GM18868 (cell line): ENCODE data around the gene GPR55.
A peak's percentile ranks its signal among the peaks of the same experiment; 100 is the strongest.
"Not testable (repeated sequence)": the region's sequence is repeated elsewhere in the genome, so short reads cannot be mapped to it uniquely, and the experiment has no call there.

ENCODE experiments used
- ATAC-seq: cut with Tn5 transposase; IDR thresholded peaks from one replicate; pipeline ENCODE4 v1.9.1; 2021; ENCODE audit warnings: mild to moderate bottlenecking, moderate library complexity; ENCODE audit not compliant: unreplicated experiment

GPR55 gene

DNA sequence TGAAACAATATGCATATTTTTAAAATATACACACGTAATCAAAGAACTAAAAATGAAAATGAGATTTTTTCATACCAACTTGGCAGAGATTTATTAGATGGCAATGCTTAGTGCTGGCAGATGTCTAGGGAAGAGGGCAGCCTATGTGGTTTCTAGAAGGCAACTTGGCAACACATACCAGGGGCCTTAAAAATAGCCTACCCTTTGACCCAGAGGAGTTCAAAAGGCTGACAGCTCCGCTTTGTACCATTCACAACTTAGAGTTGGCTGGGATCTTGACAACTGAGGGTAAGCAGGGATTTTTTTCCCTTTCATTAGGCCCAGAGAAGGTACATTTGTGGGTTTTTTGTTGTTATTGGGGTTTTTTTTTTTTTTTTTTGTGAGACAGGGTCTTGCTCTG lies 26.4 kb upstream of the GPR55 start:
- no peak for ATAC-seq

DNA sequence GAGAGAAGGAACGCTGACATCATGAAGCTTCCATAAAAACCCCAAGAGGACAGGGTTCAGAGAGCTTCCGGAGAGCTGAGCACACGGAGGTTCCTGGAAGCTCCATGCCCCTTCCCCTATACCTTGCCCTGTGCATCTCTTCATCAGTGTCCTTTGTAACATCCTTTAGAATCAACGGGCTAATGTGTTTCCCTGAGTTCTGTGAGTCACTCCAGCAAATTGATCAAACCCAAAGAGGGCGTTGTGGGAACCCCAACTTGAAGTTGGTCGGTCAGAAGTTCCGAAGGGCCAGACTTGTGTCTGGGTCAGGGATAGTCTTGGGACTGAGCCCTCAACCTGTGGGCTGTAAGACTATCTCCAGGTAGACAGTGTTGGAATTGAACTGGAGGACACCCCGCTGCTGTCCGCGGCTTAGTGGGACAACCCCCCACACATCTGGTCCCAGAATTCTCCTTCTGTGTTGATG lies 25.9 kb upstream of the GPR55 start:
- no peak for ATAC-seq

DNA sequence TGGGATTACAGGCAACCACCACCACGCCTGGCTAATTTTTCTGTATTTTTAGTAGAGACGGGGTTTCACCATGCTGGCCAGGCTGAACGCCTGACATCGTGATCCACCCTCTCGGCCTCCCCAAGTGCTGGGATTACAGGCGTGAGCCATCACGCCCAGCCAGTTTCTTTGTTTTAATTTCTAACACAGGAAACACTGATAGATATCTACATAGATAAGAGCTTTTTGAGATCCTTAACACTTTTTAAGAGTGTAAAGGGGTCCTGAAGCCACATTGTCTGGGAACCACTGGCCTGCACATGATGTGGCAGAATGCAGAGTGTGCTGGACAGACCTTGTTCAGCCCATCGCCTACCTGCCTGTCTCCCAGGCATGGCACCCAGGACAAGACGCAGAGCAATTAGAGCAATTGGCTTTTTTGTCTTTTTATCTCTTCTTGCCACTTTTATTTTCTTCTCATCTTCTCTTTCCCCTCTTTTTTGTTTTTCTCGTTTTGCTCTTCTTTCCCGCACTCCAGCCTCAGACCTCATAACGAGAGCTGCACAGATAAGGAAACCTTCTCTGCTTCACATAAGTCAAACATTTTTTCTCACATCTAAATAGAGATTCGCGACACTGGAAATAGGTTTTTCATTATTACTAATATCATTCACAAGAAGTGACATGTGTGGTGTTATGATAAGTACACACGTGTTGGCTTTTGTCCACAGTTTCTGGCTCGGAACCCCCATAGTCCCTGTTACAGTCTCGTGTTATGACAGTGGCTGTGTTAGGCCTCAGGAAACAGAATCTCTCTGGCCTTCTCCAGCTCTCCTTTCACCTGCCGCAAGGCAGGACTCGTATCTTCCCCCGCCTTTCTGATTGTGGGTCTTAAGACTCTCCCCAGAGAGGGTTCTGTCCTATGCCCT lies 25.2 kb upstream of the GPR55 start:
- ATAC-seq, result peak; percentile 74

DNA sequence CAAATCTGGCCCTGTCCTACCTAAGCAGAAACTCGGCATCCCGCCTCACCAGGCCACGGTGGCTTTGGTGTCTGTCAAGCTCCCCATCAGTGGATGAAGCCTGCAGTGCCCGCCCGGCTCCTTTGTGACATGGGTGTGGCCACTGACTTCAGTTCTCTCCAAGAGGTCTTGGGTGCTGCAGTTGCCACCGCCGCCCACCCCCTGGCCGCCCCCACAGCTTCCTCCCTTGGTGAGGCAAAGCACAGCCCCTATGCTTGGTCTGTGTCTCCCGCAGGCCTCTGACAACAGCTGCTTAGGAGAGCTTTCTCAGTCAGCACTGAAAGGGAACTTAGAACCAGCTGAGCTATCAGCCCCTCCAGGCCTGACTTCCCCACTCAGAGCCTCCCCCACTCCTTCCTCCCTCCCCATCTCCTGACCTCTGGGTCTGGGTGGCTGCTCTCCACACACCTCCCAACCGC lies 22.9 kb upstream of the GPR55 start:
- peak; percentile 38 for ATAC-seq

DNA sequence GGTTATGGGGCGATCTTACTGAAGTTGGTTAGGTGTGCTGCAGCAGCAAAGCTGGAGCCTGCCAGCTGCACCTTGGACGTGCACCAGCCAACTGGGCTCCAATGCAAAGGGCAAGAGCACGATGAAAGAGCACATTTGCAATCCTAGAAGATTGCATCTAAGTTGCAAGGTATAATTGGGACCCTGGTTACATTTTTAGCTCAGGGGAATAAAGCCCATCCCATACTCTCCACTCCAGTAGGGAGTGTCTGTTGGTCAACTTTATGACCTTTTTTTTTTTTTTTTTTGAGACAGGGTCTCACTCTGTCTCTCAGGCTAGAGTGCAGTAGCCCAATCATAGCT lies 22.2 kb upstream of the GPR55 start:
- ATAC-seq, result no peak

DNA sequence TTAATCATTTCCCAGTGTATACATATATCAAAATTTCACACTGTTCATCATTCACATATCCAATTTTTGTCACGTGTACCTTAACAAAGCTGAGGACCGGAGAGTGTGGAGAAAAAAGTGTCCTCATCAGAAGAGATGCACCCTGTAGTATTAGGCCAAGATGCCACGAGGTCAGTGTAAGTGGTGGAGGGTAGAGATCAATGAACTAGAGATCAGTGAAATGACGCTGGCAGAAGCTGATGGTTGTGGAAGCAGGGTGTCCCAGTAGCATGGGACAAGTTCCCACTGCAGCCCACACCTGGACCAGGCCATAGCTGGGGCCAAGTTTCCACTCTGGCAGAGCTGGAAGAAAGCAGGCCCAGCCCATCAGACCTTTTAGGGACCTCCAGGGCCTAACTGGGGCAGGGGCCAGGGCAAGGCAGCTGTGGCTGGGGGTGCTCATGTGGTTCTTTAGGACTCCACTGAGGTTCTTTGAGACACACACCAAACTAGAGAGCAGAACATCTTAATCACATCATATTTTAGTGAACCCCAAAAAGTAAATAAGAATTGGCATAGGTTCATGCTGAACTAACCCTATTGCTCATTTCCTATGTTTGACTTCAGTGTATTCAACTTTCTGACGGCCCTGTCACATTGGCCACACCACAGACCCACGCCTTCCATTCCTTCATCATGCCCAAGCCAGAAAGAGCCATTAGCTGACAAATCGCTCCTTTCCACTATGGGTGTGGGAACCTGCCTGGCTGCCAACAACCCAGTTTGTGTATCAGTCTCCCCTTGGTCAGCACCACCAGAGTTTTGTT lies 21.6 kb upstream of the GPR55 start:
- ATAC-seq, result no peak

DNA sequence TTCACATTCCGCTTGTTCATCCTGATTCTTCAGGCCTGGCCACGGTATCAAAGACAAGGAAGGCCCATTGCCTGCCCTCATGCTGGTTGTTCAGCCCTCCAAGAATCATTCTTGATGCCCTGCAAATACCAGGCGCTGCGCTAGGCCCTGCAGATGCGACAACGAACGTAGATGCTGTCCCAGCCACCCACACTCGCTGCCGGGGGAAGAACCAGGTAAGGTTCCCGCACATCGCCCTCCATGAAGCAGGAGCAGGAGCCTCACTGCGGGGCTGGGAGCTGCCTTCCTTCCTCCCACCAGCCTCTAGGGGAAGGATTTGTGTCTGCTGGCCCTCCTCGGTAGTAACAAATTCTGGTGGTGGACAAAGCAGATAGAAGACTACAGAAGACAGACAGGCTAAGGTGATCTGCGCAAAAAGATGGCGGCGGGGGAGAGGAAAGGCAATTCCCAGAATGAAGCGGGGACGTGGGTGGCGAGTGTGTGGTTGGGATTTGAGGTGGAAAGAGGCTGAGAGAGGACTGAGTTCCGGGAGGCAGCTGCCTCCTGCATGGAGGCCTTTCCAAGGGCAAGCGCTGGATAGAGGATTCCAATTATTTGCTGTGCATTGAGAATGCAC lies 19.8 kb upstream of the GPR55 start:
- ATAC-seq, result no peak

DNA sequence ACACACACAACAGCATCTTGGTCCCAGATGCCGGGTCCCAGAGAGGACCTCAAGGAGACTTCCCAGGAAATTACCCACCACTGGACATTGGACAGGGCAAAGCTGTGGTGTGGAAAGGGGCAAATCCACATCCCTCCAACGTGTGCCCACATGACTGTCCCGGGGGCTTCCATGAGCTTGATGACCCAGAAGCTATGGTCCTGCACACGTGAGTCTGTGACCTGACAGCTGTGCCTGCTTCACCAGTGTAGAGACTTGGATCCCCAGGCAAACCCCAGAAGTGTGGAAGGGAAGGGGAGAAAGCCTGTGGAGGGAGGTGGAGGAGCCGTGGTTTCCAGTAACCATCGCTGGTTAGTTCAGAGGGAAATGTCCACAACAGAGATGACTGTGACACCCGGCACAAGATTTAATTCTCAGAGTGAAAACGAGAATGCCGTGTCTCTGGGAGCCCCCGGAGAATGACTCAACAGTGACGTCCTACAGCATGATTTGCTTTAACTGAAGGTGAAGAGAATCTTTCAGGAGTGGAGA lies 19.1 kb upstream of the GPR55 start:
- ATAC-seq, result peak; percentile 64

DNA sequence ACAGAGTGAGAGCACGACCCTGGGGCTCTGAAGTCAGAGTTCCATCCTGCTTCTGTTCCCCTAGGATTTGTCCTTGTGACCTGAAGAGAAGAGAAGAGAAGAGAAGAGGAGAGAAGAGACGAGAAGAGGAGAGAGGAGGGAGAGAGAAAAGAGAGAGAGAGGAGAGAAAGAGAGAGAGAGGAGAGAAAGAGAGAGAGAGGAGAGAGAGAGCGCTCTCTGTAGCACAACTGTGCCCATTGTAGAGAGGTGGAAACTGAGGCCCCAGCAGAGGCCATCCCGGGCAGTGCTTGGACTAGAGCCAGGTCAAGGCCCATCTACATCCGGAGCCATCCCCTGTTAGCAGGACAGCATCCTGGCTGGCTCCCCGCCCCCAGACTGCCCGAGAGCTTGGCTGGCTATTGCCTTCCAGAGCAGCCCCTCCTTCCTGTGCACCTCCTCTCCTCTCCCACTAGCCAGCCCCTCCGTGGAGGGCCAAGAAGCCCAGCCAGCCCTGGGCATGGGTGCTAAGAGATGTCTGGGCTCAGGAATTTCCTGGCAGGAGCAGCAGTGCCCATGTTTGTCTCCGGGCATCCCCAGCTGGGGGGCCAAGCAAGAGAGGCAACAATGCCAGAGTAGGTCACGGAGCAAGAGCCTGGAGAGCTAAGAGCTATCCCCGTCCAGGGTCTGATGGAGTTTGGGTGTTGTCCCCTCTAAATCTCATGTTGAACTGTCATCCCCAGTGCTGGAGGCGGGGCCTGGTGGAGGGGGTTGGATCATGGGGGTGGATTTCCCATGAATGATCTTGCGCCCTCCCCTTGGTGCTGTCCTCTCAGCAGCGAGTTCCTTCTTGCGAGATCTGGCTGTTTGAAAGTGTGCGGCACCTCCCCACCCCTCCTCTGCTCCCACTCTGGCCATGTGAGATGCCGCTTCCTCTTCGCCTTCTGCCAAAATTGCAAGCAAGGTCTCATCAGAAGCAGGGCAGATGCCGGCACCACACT lies 18.2 kb upstream of the GPR55 start:
- ATAC-seq, result peak; percentile 77

DNA sequence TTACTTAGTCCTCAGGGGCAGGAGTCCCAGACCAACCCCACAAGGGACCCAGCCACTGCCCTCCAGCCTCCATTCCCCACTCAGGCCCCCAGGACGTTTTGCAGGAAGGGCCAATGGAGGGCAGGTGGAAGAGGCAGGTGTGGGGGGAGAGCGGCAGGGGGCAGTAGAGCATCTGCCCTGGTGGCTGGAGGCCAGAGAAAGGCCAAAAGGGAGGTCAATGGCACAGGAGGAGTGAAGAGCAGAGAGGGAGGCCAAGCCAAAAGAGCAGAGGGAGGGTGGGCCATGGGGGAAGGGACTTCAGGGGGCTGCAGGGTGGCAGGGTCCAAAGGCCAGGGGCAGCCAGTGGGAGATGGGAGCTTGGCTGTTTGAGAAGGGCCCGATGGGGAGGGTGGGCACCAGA lies 17.3 kb upstream of the GPR55 start:
- ATAC-seq, result no peak

DNA sequence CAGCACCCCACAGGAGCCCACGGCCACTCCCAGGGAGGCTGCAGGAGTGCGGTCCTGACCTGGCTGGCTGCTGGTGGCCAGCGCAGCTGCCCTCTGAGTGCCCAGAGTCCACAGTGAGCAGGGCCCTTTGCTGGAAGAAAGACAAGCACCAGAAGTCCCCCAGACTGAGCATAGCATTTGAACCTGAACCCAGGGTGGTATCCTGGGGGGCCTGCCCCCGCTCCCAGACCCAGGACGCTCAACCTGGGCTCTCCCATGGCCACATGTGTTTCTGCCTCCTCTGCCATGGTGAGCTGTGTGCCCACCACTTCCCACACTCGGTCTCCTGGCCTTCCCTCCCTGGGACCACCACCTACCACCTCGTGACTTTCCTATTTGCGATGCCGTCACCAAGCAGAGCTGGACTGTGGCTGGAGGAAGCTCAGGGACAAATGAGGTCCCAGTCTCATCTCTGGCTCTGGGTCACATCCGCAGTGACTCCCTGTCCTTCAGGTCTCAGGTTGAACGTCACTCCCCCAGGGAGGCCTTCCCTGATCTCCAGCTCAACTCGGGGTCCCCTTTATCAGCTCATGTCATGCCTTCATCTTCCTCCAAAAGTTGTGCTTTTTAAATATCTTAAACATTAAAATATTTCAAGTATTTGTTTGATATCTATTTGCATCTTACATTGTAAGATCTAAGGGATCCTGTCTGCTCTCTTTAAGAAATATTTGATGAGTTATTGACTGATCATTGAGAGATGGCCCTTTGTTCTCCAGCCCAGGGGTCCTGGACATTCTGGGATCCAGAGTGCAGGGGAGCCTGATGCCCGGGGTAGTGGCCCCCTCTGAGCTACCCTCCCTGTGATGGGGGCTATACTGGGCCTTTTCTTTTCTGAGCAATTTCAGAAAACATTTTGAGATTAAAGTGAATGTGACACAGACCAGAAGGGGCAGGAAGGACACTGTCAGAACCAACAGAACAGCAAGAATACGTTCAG lies 16.4 kb upstream of the GPR55 start:
- no peak for ATAC-seq

DNA sequence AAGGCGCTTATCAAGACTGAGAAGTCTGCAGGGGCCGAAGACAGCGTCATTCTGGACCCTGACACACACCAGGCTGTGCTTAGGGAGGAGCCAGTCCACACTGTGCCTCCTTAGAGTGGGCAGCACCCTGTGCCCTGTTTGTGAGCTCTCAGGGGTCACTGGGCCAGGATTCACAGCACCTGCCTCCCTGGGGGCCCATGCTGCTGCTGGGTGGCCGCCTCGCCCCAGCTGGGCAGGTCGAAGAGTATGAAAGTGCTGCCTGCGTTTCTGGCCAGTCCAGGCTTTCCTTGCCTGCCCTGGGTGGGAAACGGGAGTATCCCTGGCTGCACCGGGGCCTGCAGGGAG lies 15.4 kb upstream of the GPR55 start:
- no peak for ATAC-seq

DNA sequence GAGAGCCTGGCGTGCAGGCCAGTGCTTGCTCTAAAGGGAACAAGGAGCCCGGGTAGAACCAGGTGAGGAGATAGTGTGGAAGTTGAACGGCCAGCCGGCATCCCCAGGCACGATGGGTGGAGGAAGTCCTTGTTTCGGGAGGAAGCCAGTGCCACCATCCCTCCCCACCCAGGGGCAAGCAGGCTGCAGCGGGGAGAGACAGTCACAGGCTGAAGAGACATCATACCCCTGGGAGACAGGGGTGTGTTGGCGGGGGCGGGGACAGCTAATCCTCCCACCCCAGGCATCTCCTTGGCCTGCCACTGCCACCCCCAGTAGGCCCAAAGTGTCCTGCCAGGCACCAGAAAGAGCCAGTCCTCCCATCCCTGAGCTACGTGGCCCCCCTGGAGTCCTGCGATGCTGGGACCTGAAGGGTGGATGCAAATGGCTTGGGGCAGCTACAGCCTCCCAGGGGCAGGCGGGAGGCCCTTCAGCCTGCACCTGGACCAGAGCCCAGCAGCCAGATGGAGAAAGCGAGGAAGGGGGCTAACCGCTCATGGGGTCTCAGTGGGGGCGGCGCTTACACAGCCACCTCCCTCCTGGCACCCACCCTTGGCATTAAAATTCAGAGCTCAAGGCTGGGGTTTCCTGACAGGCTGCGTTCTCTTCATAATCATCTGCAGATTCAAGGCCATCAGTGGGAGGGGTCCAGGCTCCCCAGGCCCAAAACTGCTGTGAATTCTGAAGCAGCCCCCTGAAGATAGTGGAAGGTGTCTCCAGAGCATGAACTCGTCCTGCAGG lies 14.8 kb upstream of the GPR55 start:
- ATAC-seq, result no peak

DNA sequence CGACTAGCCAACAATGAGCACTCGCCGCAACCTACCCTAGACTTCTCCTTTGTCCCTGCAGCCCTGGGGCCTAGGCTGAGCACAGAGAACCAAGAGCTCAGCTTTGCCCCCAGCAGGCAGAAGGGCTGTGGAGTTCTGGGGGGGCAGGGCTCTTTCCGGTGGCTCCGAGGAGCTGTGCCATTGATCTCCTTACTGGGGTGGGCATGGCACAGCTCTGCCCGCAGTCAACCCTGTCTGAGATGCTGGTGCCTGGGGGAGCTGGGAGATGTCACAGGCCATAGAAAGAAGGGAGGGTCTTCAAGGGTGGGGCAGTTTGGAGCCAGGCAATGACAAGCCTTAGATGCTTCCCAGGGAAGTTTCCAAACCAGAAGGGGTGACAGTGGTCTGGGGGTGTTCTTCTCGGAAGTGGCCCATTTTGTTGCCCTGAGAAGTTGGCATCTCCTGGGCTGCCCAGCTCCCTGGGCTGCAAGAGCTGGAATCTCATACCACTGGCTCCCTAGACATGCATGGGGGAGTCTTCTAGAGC lies 14.1 kb upstream of the GPR55 start:
- no peak for ATAC-seq

DNA sequence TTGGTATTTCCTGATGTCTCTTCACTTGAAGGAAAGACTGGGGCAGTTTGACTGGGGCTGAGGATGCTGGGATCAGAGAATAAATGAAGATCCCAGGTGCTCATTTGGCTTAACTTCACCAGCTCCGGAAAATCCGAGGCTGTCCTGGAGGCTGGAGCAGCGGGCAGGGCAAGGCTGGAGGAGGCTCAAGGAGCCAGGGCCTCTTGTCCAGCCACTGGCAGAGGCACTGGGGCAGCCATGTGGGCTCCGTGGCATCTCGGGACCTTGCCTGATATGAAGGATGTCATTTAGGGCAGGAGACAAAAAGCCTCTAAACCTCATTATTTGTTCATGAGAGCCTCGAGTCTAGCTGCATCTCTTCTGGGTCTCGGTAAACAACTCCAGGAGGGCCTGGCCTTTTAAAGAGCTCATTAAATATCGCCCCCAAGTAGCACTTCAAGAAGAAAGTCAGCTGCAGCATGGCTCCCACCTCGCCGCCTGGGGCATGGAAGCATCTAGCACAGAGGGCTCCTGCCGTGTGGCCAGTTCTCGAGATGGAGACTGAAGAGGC lies 13.5 kb upstream of the GPR55 start:
- ATAC-seq, result no peak

DNA sequence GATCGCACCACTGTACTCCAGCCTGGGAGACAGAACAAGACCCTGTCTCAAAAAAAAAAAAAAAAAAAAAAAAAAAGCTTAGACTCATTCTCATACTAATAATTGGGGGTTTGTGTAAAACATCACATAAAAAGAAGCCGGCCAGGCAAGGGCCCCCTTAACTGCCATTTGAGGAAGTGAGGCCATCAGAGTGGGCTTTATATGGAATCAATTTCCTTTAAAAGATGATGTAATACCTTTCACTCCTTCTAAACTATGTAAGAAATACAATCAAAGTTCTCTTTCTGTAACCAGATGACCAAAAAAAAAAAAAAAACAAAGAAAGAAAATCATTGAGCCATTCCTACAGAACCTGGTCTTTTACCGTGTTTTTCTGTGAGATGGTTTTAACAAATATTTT lies 13.1 kb upstream of the GPR55 start:
- no peak for ATAC-seq

DNA sequence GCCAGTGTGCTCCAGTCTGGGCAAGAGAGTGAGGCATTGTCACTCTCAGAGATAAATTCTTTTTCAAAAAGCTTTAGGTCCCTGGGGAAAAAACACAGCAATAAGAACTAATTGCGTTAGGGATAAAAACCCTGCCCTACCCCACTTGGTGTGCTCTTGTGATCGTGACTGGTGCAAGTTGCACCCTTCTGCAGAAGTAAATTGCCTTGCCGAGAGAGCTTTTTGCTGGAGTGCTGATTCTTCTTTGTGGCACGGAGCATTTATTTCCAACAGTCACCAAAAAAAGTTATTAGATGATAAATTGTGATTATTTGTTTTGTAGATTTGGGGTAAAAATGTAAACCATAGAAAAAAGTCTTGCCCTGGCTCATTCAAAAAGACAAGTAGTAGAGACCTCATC lies 12.3 kb upstream of the GPR55 start:
- ATAC-seq, result no peak

DNA sequence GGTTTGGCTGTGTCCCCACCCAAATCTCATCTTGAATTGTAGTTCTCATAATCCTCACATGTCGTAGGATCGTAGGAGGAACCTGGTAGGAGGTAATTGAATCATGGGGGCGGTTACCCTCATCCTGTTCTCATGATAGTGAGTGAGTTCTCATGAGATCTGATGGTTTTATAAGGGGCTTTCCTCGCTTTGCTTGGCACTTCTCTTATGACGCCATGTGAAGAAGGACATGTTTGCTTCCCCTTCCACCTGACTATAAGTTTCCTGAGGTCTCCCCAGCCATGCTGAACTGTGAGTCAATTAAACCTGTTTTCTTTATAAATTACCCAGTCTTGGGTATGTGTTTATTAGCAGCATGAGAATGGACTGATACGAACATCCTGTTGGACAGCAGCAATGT lies 11.2 kb upstream of the GPR55 start:
- ATAC-seq, result not testable (repeated sequence)
